Activated T-helper 9 cell treated with anti-CD3 and anti-CD28 coated beads, Interleukin-2, amount 50 U/mL, for 16 hours (primary cell): Measurements from ENCODE around the gene FILIP1L.

Experiments
- DNase-seq: peaks from one replicate; pipeline ENCODE4 v3.0.0-alpha.2; 2020; ENCODE audit warnings: low read depth

Gene FILIP1L

DNA sequence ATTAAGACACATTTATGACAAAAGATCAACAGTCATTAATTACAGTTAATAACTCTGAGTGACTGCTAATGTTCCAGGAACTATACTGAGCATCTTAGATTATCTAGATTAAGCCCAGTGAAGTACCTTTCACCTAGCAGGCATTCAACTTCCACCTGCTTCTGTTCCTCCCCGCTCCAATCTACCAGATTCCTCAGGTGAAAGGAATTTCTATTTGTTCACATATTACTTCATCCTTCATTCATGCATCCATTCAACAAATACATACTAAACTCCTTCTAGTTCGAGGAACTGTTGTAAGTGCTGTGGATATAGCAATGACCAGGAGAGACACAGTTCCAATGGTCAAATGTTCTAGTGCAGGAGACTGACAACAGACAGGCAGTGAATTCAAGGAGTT is 139.3 kb downstream of the FILIP1L start:
- no peak for DNase-seq

DNA sequence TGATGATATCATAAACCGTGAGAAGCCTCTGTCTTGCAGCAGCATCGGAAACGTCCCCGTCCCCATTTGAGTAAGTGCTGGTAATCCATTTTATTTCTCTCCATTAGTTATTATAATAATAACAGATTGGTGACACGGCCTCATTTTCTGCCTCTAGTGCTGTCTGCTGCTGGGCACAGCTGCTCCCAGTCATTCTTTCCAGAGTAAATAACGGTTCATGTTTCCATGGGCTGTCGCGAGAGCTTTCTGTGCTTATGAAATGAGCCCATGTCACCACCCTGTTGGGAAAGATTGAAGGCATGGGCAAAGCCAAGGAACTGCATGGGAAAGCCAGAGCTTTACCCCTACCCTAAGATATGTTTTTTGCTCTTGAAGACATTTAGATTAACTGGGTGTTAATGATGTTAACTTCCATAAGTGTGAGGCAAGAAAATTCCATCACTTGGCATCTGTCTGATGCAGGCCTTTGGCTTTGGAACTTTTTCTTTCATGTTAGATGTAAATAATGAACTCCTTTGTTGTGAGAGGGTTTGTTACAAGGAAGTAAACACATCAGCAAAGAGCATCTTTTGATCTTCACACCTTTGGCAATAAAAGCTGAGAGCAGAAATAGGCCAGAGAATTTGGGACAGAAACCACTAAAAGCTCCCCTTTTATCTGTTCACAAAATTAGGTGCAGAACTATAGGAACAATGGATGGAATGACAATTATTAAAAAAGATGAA is 141.8 kb downstream of the FILIP1L start:
- no peak for DNase-seq

DNA sequence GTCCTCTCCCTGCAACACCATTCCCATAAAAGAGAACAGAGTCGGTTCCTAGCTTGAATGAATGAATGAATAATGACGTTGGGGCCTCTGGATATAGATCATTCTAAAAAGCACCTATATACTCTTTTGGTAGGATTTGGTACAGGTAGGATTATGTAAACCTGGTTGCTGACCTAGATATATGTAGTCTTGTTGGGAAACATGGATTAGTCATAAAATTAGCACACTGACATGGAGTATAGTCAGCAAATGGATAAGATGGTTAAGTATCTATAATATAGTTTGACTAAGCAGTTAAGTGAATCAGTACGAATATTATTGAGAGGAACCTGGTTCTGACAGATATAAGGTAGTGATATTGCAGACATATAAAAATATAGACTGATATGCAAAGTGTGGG is 142.5 kb downstream of the FILIP1L start:
- no peak for DNase-seq

DNA sequence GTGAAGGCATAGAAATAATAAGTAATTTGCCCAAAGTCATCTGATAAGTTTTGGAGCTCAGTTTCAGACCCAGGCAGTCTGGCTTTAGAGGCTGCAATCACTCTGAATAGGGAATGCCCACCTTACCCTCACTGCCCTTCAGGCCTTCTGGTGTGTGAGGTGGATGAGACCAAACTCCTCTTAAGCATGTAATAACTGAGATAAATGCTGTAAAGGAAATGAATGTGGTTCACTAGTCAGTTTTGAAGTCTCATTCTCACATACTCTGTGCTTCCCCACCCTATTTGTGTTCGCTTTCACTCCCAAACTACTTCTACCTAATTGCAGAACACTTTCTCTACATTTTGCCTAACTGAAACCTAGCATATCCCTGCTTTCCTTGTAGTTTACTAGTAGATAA is 144.1 kb downstream of the FILIP1L start:
- DNase-seq, result no peak

DNA sequence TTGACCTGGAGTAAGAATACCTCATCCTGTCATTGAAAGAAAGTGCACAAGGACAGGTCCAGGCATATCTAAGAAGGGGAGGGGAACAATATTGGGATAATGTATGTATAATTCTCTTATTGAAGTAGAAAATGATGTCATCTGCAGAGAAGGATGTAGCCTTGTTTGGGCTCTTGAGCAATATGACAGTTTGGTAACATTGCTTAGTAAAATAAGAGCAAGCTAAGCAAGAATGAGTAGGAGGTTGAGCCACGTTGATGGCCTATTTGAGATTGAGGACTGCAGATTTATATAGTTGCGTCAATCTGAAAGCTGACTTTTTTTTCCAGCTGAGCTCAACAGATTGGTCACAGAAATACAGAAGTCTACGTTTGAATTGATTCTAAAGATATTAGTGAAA is 145.2 kb downstream of the FILIP1L start:
- DNase-seq, result no peak

DNA sequence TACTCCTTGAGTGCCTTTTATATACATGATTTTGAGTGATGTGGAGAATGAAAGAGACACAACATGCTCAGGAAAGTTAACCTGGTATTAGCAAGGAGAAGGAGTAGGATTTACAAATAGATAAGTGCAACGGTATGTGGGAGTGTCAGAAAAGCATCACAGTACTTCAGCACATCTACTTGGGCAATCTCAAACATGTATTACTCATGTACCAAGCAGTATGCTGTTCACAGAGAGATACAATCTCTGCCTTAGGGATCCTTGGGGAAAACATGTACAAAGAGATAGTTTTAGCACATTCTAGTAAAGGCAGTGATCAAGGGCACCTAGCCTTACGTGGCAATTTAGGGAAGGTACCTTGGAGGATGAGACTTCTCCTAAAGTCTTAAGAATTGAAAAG is 146.5 kb downstream of the FILIP1L start:
- DNase-seq, result no peak

DNA sequence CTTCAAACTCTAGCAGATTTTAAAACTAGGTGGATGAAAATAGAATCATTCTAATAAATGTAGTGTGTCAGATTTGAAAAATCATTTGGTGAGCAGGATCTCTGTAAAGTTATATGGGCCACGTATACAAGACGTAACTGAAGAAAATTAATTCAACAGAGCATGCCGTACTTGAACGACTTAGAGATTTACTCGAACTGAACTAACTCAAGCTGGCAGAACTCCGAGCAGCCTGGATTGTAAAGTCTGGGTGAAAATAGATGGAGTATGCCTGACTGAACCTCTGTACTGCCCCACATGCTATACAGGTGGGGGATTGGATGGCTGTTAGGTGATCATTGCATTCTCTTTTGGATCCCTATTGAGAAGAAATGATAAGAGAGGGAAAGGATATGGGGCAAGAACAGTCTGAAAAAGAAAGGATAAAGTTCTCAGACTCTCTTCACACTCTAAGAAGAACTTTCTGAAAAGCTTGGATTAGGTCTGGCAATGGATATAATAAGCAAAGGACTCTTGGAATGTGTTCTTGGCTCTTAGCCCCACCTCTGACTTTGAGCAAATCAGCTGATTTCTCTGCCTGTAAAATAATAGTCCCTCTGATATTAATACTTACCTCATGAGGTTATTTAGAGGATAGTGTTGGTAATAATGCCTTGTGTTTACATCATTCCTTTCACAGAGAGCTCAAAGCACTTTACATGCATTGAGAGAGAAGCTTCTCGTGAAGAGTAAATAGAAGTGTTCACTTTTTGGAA is 147.5 kb downstream of the FILIP1L start:
- DNase-seq, result no peak

DNA sequence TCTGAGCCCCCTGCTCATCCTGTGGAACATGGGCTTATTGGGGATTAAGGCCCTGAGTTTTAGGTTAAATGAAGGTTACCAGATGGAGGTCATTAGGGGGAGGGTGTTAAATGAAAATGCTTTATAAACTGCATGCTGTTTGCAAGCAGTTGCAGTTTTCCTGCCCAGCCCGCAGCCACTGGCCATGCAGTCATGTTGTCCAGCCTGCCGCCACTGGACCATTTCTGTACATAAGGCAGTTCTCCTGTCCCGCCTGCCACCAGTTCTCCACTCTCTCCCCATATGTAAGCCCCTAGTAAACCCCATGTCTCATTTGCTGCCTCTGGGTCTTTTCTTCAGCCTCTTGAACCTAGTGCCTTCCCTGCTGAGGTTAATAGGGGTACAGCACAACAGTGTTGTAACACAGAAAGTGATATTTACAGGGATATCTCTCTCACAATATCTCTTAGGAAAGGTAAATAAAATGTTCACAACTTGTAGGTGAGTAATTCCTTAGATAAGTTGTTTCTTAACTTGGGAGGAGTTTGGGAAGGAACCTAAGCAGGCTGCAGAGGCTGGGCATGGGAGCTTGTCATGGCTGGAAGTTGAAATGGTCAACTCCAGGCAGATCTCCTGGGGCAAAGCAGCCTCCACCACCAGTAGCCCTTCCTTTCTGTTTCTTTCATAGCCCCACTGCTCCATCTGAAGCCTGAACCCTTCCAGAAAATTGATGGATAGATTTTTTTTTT is 148.5 kb downstream of the FILIP1L start:
- no peak for DNase-seq

DNA sequence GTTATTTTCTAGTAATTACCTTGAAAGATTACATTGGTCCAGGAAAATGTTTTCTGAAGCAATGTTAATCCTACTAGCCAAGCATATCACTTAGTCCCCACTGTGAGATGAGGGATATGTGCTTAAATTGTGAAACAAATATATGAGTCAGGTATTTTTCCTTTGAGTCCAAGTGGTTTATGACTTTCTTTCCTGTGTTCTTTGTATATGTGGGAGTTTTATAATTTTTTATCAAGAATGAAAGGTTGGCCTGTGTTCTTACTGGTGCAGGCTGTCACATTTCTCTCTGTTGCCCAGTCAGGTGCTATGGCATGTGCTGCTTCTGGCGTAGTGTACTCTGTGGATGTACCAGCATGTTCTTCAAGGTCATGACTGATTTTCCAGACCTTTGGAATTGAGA is 149.2 kb downstream of the FILIP1L start:
- no peak for DNase-seq

DNA sequence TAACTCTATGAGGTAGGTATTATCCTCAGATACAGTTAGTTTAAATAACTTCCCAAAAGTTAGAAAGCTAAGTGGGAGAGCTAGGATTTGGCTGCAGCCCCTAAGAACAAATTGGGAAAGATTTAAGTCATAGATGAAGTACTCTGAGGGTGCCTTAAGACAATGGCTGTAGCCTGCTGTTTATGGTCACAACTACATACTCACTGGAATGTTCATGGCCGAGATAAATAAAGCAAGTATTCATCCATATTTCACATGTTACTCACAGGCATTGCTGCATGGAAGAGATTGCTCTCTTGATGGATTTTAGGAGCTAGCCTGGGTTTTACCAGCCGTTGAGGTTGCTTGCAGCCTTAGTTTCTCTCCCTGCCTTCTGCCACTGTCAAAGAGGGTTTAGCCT is 151.6 kb downstream of the FILIP1L start:
- DNase-seq, result no peak

DNA sequence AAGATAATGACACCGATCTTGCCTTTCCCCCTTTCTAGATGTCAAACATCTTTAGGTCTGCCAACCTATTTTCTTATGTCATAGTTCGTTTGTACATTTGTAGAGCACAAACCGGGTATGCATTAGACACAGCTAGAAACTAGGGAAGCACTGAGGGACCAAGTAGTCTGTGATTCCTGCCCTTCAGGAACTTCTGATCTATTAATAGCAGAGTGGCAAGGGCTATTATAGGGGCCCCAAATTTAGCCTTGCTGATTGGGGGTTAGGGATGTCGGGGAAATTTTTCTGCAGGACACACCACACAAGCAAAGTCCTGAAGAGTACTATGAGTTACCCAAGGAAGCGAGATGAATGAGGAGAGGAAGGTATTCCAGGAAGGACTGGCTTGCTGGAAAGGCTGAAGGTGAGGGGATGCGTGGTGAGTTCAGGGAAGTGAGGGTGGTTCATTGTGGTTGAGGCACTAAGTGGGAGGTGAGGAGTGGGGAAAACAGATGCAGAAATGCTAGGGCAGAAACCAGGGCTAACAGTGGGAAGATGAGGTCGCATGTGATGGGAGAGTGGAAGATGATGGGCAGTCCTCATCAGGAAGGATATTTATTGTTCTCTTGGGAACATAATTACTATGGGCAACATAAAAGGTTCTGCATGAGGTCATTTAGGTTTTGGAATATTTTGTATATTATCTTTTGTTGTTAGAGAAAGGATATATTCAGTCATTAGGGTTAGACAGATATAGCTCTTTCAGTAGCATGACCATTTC is 152.4 kb downstream of the FILIP1L start:
- no peak for DNase-seq

DNA sequence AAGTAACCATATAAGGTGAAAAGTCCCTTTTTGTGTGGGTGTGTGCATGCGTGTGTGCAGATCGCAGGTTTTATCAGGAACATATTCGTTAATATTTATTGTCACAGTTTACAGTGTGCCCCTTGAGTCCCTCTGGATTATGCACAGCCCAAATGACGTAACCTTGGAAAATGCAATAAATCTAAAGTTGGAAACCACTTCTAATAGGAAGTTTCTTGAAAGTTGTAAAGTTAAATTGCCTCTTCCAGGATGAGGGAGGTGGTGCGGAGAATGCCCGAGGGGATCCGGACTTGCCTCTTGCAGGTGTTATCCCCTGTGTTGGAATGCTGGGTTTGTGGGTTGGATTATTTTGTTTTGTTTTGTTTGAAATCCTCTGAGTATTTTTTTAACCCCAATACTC is 153.4 kb downstream of the FILIP1L start:
- DNase-seq, result no peak

DNA sequence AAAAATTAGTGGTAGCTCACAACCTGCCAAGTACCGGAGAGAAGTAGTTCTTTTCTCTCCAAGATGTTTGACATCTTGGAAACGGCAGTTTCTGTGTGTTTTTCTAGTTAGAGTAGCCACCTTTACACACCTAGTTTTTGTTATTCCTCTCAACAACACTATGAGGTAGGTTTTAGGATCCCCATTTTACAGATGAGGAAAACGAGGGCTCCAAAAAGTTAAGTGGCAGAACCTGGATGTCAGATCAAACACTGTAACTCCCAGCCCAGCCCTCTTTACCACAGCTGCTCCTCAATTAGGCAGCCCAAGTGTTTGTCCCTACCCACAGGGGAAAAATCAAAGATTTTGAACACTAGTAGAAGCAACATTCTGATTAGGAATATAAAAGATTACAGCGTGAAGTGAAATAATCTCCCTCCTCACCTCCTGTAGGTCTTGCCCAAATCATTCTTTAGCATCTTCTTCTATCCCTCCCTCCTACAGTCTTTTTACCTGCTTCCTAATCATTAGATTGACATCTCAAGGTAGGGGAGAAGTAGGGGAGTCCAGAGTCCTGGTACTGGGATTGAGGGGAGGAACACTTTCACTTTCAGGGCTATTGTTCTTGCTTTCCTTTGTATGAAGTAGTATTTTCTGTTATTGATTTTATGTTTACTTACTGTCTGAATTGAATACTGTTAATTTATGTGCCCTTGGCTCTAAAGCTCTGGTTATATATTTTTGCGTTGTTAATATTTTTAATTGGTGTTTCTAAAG is 154.0 kb downstream of the FILIP1L start:
- DNase-seq, result no peak

DNA sequence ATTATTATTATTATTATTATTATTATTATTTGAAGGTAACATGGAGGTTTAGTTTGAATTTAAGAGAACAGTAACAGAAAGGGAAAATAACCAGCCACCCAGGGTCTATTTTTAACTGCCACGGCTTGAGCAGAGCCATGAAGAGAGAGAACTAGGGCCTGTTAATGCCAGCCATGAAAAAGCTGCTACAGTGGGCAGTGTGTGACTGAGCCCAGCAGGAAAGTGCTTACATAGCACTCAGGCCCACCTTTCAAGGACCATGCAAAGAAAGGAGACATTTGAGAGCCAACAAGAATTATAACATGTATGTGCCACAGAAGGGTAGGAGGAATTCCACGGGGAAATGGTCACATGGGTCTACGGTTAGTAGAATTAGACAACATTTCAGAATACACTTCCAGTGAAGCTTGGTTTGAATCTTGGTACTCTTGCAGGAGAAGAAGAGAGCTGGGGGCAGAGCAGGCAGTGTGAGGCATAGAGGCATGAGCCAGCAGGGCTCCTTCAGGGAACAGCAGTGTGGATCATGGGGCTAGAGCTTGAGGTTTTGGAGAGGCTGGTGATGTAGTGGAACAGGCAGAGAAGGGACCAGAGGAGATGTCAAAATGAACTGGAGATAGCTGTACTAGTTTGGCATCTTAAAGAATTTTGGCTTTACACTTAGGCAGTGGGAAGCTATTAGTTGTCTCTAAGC is 155.9 kb downstream of the FILIP1L start:
- DNase-seq, result no peak

DNA sequence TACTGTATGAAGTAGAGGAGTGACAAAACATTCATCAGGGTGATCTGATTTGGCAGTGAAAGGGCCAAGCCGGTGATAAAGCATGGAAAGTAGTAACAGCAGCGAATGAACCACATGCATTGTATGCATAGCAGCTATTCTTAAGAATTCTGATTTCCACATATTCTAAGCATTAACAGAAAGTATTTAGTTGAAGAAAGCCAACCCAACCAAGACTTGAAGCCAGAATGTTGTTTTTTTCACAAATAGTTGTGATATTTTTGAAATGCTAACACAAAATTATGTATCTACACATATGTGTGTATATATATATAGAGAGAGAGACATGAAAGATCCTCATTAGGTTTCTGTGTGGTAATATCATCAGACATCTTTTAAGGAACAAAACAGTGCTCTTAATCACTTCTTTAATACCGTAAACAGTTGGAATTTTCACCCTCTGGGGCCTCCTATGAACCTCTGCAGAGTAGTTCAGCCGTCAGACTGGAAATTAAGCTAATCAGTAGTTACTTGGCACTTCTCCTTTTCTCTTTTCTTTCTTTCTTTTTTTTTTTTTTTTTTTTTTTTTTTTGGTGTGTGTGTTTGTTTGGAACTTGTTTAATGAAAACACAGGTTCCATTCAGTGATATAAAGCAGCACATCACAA is 157.0 kb downstream of the FILIP1L start:
- no peak for DNase-seq

DNA sequence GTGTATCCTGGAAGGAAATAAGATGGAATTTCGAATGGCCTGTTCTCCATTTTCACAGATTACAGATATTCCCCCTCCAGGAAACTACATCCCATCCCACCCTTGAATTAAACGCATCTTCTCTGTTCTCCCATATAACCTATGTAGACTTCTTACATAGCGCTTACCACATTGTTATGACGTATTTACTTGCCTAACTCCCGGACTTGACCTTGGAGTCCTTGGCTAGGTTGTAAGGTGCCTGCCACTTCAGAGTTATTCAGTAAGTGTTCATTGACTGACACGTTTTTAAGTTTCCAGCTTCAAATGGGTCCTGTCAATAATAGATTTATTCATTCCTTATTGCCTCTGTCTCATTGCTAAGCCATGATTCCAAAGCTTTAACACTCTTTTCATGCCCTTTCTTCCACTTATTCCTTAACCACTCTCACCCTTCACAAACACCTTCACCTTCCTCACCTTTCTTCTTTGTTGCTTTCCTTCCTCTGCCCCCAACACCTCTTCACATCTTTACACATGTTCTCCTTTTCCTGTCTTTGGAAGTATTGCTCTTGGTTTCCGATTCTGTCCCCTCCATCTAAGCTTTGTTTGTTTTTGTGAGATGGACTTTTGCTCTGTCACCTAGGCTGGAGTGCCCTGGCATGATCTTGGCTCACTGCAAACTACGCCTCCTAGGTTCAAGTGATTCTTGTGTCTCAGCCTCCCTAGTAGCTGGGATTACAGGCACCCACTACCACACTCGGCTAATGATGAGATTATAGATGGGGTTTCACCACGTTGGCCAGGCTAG is 158.3 kb downstream of the FILIP1L start:
- no peak for DNase-seq

DNA sequence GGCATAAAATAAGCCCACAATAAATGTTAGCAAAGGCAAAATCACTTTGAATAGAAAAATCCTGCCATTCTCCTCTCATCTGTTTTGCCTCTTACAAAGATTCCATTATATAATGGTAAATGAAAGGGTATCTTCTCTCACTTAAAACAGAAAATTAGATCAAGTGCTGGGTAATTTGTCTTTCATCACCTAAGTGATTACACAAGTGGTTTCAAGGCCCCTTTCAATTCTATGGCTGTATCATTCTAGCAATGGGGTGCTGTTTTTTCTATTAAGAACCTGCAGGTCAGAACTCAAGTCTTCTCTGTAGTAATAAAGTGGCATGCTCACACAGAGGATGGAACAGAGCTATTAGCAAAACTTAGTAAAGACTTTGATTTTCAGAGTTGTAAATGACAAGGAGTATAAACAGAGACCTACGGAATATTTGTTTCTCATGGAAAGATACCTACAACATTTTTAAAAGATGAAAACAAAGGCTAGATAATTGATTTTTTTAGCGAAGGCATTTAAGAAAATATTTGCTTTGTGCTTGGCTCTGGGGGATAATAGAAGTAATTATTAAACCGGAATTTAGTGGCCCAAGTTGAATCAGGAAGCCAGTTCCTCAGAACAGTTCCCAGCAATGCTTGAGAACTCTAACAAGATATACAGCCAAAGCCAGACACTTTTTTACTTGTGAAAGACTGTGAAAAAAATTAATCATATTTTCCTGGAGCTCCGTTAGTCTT is 159.2 kb downstream of the FILIP1L start:
- DNase-seq, result no peak

DNA sequence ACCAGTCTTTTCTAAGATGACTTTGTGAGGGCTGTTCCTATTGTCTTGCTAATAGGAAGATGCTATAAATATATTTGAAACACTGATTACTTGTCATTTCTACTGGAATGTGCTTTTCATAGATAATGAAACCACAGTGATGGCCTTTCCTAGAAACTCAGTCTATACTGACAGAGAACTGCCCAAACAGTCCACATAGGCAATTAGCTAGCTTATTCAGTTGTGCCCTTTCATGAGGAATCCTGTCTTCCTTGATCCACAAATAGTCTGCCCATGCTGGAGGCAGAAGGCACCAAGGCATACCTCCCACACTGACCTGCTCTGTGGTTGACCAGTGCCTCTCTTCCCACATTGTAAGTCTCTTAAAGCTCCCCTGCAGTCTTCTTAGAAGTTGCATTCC is 160.7 kb downstream of the FILIP1L start:
- DNase-seq, result no peak

DNA sequence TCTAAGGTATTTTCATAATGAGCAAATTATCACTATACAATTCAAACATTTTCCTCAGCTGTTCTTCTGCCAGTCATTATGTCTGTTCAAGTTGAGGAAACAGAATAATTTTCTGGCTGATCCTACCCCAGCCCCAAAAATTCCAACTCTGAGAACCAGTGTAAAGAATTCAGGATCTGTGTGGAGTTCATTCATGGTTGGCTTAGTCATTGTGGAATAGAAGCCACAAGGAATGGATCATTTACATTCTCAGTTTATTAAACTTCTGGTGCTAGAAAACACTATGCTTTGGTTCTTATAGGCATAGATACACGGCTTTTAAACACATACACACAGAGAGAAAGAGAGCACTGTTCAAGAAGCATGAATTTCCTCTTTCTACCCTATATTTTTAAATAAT is 162.0 kb downstream of the FILIP1L start:
- DNase-seq, result no peak
